DOHH2 (cell line): ENCODE measurements around the gene AFDN.

Source experiments
- EZH2phosphoT487 ChIP-seq: fragments of 200-600 bp; sonication (generic); IDR thresholded peaks from 2 replicates; pipeline ENCODE4 v1.6.1; 2017; ENCODE audit warnings: borderline replicate concordance, mild to moderate bottlenecking, antibody characterized with exemption, low read length, moderate library complexity, mixed read lengths
- TF ChIP-seq, protein P1 (sequence below): fragments of 200-600 bp; sonication (generic); IDR thresholded peaks from one replicate; pipeline ENCODE4 v1.5.1; 2014; ENCODE audit warnings: antibody characterized with exemption, mild to moderate bottlenecking, low read depth, low read length; ENCODE audit not compliant: poor library complexity, severe bottlenecking

DNA sequence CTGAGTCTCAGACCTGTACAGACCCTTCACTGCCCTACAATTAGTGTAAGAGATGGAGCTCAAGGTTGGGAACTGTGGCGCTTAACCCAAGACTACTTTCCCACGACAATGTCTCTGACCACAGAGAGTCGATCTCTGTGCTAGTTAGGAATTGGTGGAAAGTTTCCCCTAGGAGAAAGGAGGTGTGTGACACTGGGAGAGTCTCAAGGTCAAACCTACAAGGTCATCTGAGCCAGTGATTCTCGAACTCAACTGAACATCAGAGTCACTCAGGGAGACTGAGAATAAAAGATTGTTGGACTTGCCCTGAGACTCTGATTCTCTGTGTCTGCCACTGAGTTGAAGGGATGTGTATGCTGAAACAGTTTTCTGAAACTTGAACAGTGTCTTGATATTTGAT, 9.7 kb upstream of the AFDN start:
- TF ChIP-seq, protein P1, sequence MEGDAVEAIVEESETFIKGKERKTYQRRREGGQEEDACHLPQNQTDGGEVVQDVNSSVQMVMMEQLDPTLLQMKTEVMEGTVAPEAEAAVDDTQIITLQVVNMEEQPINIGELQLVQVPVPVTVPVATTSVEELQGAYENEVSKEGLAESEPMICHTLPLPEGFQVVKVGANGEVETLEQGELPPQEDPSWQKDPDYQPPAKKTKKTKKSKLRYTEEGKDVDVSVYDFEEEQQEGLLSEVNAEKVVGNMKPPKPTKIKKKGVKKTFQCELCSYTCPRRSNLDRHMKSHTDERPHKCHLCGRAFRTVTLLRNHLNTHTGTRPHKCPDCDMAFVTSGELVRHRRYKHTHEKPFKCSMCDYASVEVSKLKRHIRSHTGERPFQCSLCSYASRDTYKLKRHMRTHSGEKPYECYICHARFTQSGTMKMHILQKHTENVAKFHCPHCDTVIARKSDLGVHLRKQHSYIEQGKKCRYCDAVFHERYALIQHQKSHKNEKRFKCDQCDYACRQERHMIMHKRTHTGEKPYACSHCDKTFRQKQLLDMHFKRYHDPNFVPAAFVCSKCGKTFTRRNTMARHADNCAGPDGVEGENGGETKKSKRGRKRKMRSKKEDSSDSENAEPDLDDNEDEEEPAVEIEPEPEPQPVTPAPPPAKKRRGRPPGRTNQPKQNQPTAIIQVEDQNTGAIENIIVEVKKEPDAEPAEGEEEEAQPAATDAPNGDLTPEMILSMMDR, result no peak
- no peak for TF ChIP-seq EZH2phosphoT487
